GM19043 (cell line): ENCODE measurements around the gene SCAF1.
A peak's percentile ranks its signal among the peaks of the same experiment; 100 is the strongest.
"Not testable (repeated sequence)": the region's sequence is repeated elsewhere in the genome, so short reads cannot be mapped to it uniquely, and the experiment has no call there.

Experiments
- ATAC-seq: cut with Tn5 transposase; IDR thresholded peaks from one replicate; pipeline ENCODE4 v1.9.1; 2021; ENCODE audit warnings: low read depth; ENCODE audit not compliant: unreplicated experiment

SCAF1 gene

GRCh38 chr19:49615861-49616260 is 26.1 kb upstream of the SCAF1 start:
- no peak for ATAC-seq

- ATAC-seq = no peak
These were observed 25.5 kb upstream of the SCAF1 start for GRCh38 chr19:49616532-49616931.

- ATAC-seq = no peak
These were observed 25.1 kb upstream of the SCAF1 start for GRCh38 chr19:49616945-49617344.

- ATAC-seq = not testable (repeated sequence)
These were observed 24.1 kb upstream of the SCAF1 start for GRCh38 chr19:49617860-49618259.

- ATAC-seq = no peak
These were observed 16.8 kb upstream of the SCAF1 start for GRCh38 chr19:49624967-49625910.

- no peak for ATAC-seq
These were observed 15.8 kb upstream of the SCAF1 start for GRCh38 chr19:49626226-49626625.

GRCh38 chr19:49629659-49630058 is 12.3 kb upstream of the SCAF1 start:
- no peak for ATAC-seq

- no peak for ATAC-seq
These were observed 10.9 kb upstream of the SCAF1 start for GRCh38 chr19:49631014-49631588.

GRCh38 chr19:49631610-49632192 is 10.3 kb upstream of the SCAF1 start:
- no peak for ATAC-seq

GRCh38 chr19:49632576-49632975 is 9.4 kb upstream of the SCAF1 start:
- ATAC-seq = no peak

GRCh38 chr19:49633273-49633672 is 8.7 kb upstream of the SCAF1 start:
- ATAC-seq = not testable (repeated sequence)

GRCh38 chr19:49635530-49636232 is 6.3 kb upstream of the SCAF1 start:
- ATAC-seq = no peak

- no peak for ATAC-seq
These were observed 5.6 kb upstream of the SCAF1 start for GRCh38 chr19:49636233-49636932.

GRCh38 chr19:49637821-49638738 is 3.9 kb upstream of the SCAF1 start:
- ATAC-seq = no peak

- ATAC-seq = no peak
These were observed 2.5 kb upstream of the SCAF1 start for GRCh38 chr19:49639401-49640112.

GRCh38 chr19:49640113-49640898 is 1.7 kb upstream of the SCAF1 start, which contains the start of gene RRAS:
Gene RRAS (minus strand): TSS chr19:49640143. CDS start chr19:49640098, 45 bp downstream.
- peak; percentile 62 for ATAC-seq

- no peak for ATAC-seq
These were observed 555 bp downstream of the SCAF1 start for GRCh38 chr19:49642492-49643035.

GRCh38 chr19:49643466-49643865 is 1.5 kb downstream of the SCAF1 start:
- ATAC-seq = no peak
